SH-SY5Y (cell line): ENCODE results near the gene TMEM95.

Experiments
- GATA2 ChIP-seq: IDR thresholded peaks from 2 replicates; pipeline ENCODE4 v1.6.1; 2011; ENCODE audit warnings: mild to moderate bottlenecking, low read depth, low read length
- GATA3 ChIP-seq: IDR thresholded peaks from 2 replicates; pipeline ENCODE4 v1.6.1; 2011; ENCODE audit warnings: low read depth, mild to moderate bottlenecking, low read length, moderate library complexity

- no peak for TF ChIP-seq GATA3
- TF ChIP-seq GATA2 = no peak
These were observed 24.2 kb downstream of the TMEM95 start for GRCh38 chr17:7379134-7379533.
